B cell (primary cell): ENCODE data around the gene CELF2. TPM values are rescaled to one million over a fixed set of nuclear protein-coding genes. Genes with fewer than 3 reads are reported as not detected.

Source experiments
- ATAC-seq: fragments of 200-7000 bp; cut with Tn5 transposase; one replicate; pipeline ENCODE4 v1.10.0; 2021; ENCODE audit warnings: low read depth, mild to moderate bottlenecking, moderate number of reproducible peaks, moderate library complexity
- CTCF ChIA-PET: fragments of 350-600 bp; sonication (Branson Sonifier 250); formaldehyde crosslinking; loops from one replicate; lab custom pipeline; 2021; ENCODE audit warnings: antibody characterized with exemption, inconsistent platforms; lab: Charles Lee
- POLR2A ChIA-PET: fragments of 350-600 bp; sonication (Branson Sonifier 250); formaldehyde crosslinking; loops from one replicate; lab custom pipeline; 2021; ENCODE audit warnings: antibody characterized with exemption; lab: Charles Lee
- DNase-seq: peaks from one replicate; pipeline ENCODE4 v3.0.0; 2013
- H2AFZ ChIP-seq: 2 replicates; pipeline ENCODE4 v1.6.1; 2012; ENCODE audit warnings: mild to moderate bottlenecking, low read depth, low read length; ENCODE audit not compliant: insufficient read depth, poor library complexity, severe bottlenecking
- H3K27ac ChIP-seq, 2 donors: 1 replicate in 1 of 2; 2 replicates in 1 of 2; pipeline ENCODE4 v1.5.1; 2012 to 2013; ENCODE audit warnings: low read length in 2 of 2, mild to moderate bottlenecking in 2 of 2, moderate library complexity in 1 of 2
- H3K27me3 ChIP-seq, 4 experiments: fragments of 200-600 bp in 1 of 4; sonication (generic) in 1 of 4; replicated peaks in 1 of 4; 1 replicate in 2 of 4; 2 replicates in 2 of 4; pipeline versions ENCODE4 v1.6.1 to v1.7.0; 2013 to 2016; ENCODE audit warnings: low read length in 3 of 4, mild to moderate bottlenecking in 2 of 4, mixed read lengths in 1 of 4, moderate library complexity in 1 of 4; ENCODE audit not compliant: insufficient read depth in 4 of 4, control insufficient read depth in 3 of 4; ENCODE audit errors: control extremely low read depth in 1 of 4
- H3K36me3 ChIP-seq, 2 experiments: replicated peaks in 1 of 2; 1 replicate in 1 of 2; 2 replicates in 1 of 2; pipeline versions ENCODE4 v1.6.1 to v1.7.1; 2013; ENCODE audit warnings: low read length in 1 of 2; ENCODE audit not compliant: insufficient read depth in 2 of 2, control insufficient read depth in 1 of 2; ENCODE audit errors: control extremely low read depth in 1 of 2, extremely low read depth in 1 of 2
- H3K4me1 ChIP-seq, 2 donors: fragments of 200-600 bp in 1 of 2; sonication (generic) in 1 of 2; 1 replicate in 1 of 2; 2 replicates in 1 of 2; pipeline versions ENCODE4 v1.5.1 to v1.6.1; 2013 to 2017; ENCODE audit warnings: low read length in 2 of 2; ENCODE audit not compliant: control insufficient read depth in 2 of 2, insufficient read depth in 2 of 2
- H3K4me2 ChIP-seq: replicated peaks from 2 replicates; pipeline ENCODE3; 2012; ENCODE audit warnings: mild to moderate bottlenecking, low read depth, low read length; ENCODE audit not compliant: poor library complexity, severe bottlenecking
- H3K4me3 ChIP-seq, 5 experiments: fragments of 200-600 bp in 1 of 5; sonication (generic) in 1 of 5; 1 replicate in 3 of 5; 2 replicates in 2 of 5; pipeline versions ENCODE4 v1.5.1 to v1.7.0; 2011 to 2016; ENCODE audit warnings: low read length in 4 of 5, mild to moderate bottlenecking in 4 of 5, low read depth in 2 of 5, control low read depth in 1 of 5, moderate library complexity in 1 of 5; ENCODE audit not compliant: insufficient read depth in 1 of 5; ENCODE audit errors: control extremely low read depth in 1 of 5, extremely low read depth in 1 of 5
- H3K79me2 ChIP-seq: fragments of 200-600 bp; sonication (generic); one replicate; pipeline ENCODE4 v1.6.0; 2016; ENCODE audit warnings: low read length; ENCODE audit not compliant: control insufficient read depth, insufficient read depth
- H3K9ac ChIP-seq: fragments of 200-600 bp; sonication (generic); 2 replicates; pipeline ENCODE4 v1.6.1; 2017; ENCODE audit warnings: mild to moderate bottlenecking, low read length, moderate library complexity
- H3K9me3 ChIP-seq, 3 donors: one replicate each; pipeline versions ENCODE4 v1.6.1 to v1.7.1; 2013; ENCODE audit warnings: low read length in 2 of 3; ENCODE audit not compliant: control insufficient read depth in 2 of 3, insufficient read depth in 1 of 3; ENCODE audit errors: control extremely low read depth in 1 of 3
- H4K20me1 ChIP-seq: 2 replicates; pipeline ENCODE4 v1.6.0; 2012; ENCODE audit warnings: mild to moderate bottlenecking, low read length; ENCODE audit not compliant: insufficient read depth, control insufficient read depth, poor library complexity, severe bottlenecking
- H3K27ac Mint-ChIP-seq: one replicate; pipeline ENCODE4 v1.8.0; 2021; ENCODE audit warnings: mixed read lengths
- H3K27me3 Mint-ChIP-seq: one replicate; pipeline ENCODE4 v1.8.0; 2021; ENCODE audit warnings: mixed read lengths
- H3K4me1 Mint-ChIP-seq: one replicate; pipeline ENCODE4 v1.8.0; 2021; ENCODE audit warnings: mixed read lengths
- H3K4me3 Mint-ChIP-seq: one replicate; pipeline ENCODE4 v1.8.0; 2021; ENCODE audit warnings: mixed read lengths
- H3K9me3 Mint-ChIP-seq: one replicate; pipeline ENCODE4 v1.8.0; 2022; ENCODE audit warnings: mixed read lengths; ENCODE audit not compliant: insufficient read depth
- CTCF ChIP-seq: fragments of 200-600 bp; IDR thresholded peaks from one replicate; pipeline ENCODE4 v1.8.0; 2022; ENCODE audit warnings: antibody characterized with exemption, mild to moderate bottlenecking
- EZH2 ChIP-seq: IDR thresholded peaks from 2 replicates; pipeline ENCODE4 v1.6.1; 2012; ENCODE audit warnings: borderline replicate concordance, low read depth, mild to moderate bottlenecking, moderate library complexity, low read length; ENCODE audit not compliant: insufficient read depth, poor library complexity, severe bottlenecking
- WGBS: methylation state at CpG from one replicate; pipeline ENCODE4 v1.1.5; 2013; ENCODE audit warnings: missing lambda C conversion rate; ENCODE audit not compliant: insufficient coverage; 5-methylcytosine and 5-hydroxymethylcytosine counted together
- intact Hi-C: fragments of 100-400 bp; cut with micrococcal nuclease; formaldehyde crosslinking; loops from one replicate; pipeline ENCODE4 v1.10.0; 2022
- polyA plus RNA-seq: library from polyadenylated mRNA; depleted of rRNA; stranded (reverse); fragments of >200 nt; gene quantifications from 2 replicates; pipeline ENCODE4 v1.2.3, GENCODE V29; 2012
- total RNA-seq, 2 donors: library from RNA; stranded (reverse); fragments of 120-200 nt in 1 of 2; gene quantifications; 1 replicate in 1 of 2; 2 replicates in 1 of 2; pipeline versions ENCODE4 v1.2.3 to v1.2.4, GENCODE V29; 2013 to 2022

Gene CELF2
- total and polyA plus RNA-seq, 2 donors (not counting 1 experiment from before 2014, with no cell fraction given): 59.5 to 112 TPM

- no peak overlapping the region for H3K27ac Mint-ChIP-seq
- H3K36me3 ChIP-seq: peaks cover 28 to 95% of the 10 kb centered on the region in 2 experiments
- ChIA-PET CTCF (interaction anchor here (0.5 kb wide), 1 partner anchor 116 kb away, joined by 3 read pairs; no protein-coding TSS in a partner anchor), POLR2A (no interaction called here)
- no peak overlapping the region for H2AFZ ChIP-seq
- H3K9me3 Mint-ChIP-seq: peaks cover 11% of the 10 kb centered on the region
- no peak for DNase-seq
- no peaks in the 10 kb centered on the region for H3K27me3 ChIP-seq
- 96% methylated on average over 12 of the region's 13 CpGs for WGBS
- peaks cover 52% of the 10 kb centered on the region for H3K79me2 ChIP-seq
- H3K27ac ChIP-seq: no peak overlapping the region
- no peaks in the 10 kb centered on the region for H3K4me1 Mint-ChIP-seq
- no peak overlapping the region for H3K4me2 ChIP-seq
- H3K4me3 Mint-ChIP-seq: no peak overlapping the region
- intact Hi-C loops: no loop called here
- no peaks in the 10 kb centered on the region for H3K4me1 ChIP-seq
- H3K4me3 ChIP-seq: no peak overlapping the region
- H3K9me3 ChIP-seq: peaks cover 0 to 23% (median 16%) of the 10 kb centered on the region in 3 donors
- ATAC-seq: no peak
- H3K9ac ChIP-seq: no peak overlapping the region
- TF ChIP-seq EZH2: no peak
- no peak for TF ChIP-seq CTCF
- H4K20me1 ChIP-seq: peaks cover 69% of the 10 kb centered on the region
- H3K27me3 Mint-ChIP-seq: no peaks in the 10 kb centered on the region
These were observed 288.3 kb downstream of the CELF2 start for GRCh38 chr10:11305825-11306593.

DNA sequence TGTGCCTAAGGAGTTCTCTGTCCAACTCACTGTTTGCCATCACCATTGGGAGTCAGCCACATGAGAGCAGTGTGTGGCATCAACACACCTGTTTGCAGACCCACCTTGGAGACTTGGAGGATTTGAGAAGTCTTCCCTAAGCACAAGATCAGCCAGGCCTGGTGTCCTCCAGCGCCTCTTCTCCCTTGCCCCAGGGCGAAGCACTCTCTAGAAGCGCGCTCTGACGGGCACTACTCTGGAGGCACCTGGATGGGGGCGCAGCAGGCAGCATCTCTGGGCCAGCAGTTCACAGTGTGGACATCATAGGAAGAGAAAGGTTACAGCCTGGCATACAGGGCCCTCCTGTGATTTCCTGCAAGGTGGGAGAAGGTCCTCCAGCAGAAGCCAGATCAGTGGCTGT, 289.3 kb downstream of the CELF2 start:
- H3K4me1 ChIP-seq: no peaks in the 10 kb centered on the region
- DNase-seq: no peak
- no peak overlapping the region for H3K9ac ChIP-seq
- peaks cover 52% of the 10 kb centered on the region for H3K79me2 ChIP-seq
- H3K36me3 ChIP-seq: peaks cover 29 to 98% of the 10 kb centered on the region in 2 experiments
- H3K4me2 ChIP-seq: no peak overlapping the region
- ChIA-PET CTCF (no interaction called here), POLR2A (no interaction called here)
- H3K4me1 Mint-ChIP-seq: no peaks in the 10 kb centered on the region
- H3K9me3 ChIP-seq: peaks cover 0 to 23% (median 16%) of the 10 kb centered on the region in 3 donors
- H3K9me3 Mint-ChIP-seq: peaks cover 11% of the 10 kb centered on the region
- TF ChIP-seq CTCF: no peak
- TF ChIP-seq EZH2: no peak
- H3K27me3 ChIP-seq: no peaks in the 10 kb centered on the region
- no peak overlapping the region for H3K4me3 ChIP-seq
- no peak overlapping the region for H3K4me3 Mint-ChIP-seq
- H3K27ac ChIP-seq: no peak overlapping the region
- WGBS: 100% methylated on average over 5 of the region's 6 CpGs
- H2AFZ ChIP-seq: no peak overlapping the region
- intact Hi-C loops: no loop called here
- no peaks in the 10 kb centered on the region for H3K27me3 Mint-ChIP-seq
- ATAC-seq: no peak
- H4K20me1 ChIP-seq: peaks cover 77% of the 10 kb centered on the region
- H3K27ac Mint-ChIP-seq: no peak overlapping the region
